ENCODE data around the gene ACP2. TPM values are rescaled to one million over a fixed set of nuclear protein-coding genes. Genes with fewer than 3 reads are reported as not detected.

Gene ACP2
- total RNA-seq, 2 experiments from 2014 or later = 16.8 to 17.2 TPM

DNA sequence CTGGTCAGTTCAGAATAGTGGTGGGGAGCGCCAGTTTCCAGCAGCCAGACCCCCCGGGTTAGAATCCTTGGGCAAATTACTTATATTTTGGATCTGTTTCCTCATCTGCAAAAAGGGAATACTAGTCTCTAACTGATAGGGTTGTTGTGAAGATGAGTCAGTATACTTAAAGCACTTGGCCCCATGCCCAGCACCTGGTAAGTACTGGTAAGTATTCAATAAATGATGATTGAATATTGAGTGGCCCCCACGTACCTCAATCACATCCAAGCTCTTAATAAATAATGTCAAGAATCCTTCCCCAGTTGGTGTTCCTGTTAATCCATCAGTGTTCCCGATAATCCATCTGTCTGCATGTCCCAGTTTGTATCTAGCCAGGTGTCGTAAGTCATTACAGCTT, 12.1 kb downstream of the ACP2 start:
- Histone ChIP-seq H3K36me3 (ENCODE audit: insufficient read depth, low read length) (peaks cover 36% of the 10 kb centered on the region), H3K9me3 (ENCODE audit: control insufficient read depth in 1 of 2, insufficient read depth in 1 of 2, low read length in 2 of 2) (no peaks in the 10 kb centered on the region), H3K4me3 (ENCODE audit: low read length) (no peak overlapping the region), H3K4me1 (ENCODE audit: insufficient read depth, low read length) (peaks cover 24% of the 10 kb centered on the region), H3K27me3 (ENCODE audit: control insufficient read depth in 1 of 2, insufficient read depth in 2 of 2, low read length in 2 of 2) (no peaks in the 10 kb centered on the region), H3K27ac (ENCODE audit: low read depth in 1 of 2, low read length in 2 of 2) (no peak overlapping the region)
- CTCF ChIA-PET = interaction anchor here (0.9 to 2.2 kb wide), 2 partner anchors 12 to 32 kb away, joined by 3 to 14 read pairs; partner anchors contain the start of gene ACP2
- POLR2A ChIA-PET = interaction anchor here (0.6 to 6.0 kb wide), 3 partner anchors 12 to 23 kb away, joined by 3 to 51 read pairs (median 4); partner anchors contain the start of genes ACP2 and DDB2
- Mint-ChIP-seq H3K27me3 (no peaks in the 10 kb centered on the region), H3K36me3 (ENCODE audit: low read depth) (peaks cover 55% of the 10 kb centered on the region), H3K4me1 (ENCODE audit: low read depth) (peaks cover 25% of the 10 kb centered on the region), H3K9me3 (no peaks in the 10 kb centered on the region), H3K4me3 (no peak overlapping the region), H3K27ac (peak overlapping the region; percentile 69)
- intact Hi-C loops (cut with DNase I, micrococcal nuclease) = no loop called here
- DNase-seq (no peak), ATAC-seq (ENCODE audit: poor library complexity) (no peak)
- TF ChIP-seq, protein P1, sequence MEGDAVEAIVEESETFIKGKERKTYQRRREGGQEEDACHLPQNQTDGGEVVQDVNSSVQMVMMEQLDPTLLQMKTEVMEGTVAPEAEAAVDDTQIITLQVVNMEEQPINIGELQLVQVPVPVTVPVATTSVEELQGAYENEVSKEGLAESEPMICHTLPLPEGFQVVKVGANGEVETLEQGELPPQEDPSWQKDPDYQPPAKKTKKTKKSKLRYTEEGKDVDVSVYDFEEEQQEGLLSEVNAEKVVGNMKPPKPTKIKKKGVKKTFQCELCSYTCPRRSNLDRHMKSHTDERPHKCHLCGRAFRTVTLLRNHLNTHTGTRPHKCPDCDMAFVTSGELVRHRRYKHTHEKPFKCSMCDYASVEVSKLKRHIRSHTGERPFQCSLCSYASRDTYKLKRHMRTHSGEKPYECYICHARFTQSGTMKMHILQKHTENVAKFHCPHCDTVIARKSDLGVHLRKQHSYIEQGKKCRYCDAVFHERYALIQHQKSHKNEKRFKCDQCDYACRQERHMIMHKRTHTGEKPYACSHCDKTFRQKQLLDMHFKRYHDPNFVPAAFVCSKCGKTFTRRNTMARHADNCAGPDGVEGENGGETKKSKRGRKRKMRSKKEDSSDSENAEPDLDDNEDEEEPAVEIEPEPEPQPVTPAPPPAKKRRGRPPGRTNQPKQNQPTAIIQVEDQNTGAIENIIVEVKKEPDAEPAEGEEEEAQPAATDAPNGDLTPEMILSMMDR (IDR thresholded peaks at IDR 0.05) = no peak

DNA sequence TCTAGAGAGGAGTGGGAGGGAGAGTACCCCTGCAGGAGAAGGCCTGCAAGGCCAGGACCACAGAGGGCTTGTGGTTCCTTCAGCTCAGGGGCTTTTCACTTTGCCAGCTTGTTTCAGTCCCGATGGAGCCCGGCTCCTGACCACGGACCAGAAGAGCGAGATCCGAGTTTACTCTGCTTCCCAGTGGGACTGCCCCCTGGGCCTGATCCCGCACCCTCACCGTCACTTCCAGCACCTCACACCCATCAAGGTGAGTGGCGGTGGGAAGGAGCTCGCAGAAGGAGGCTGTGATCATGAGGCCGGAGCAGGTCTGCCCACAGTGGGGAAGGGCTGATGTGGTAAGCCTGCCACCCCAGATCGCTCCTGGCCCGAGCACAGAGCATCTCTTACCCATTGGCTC, 13.5 kb downstream of the ACP2 start:
- H3K36me3 ChIP-seq (ENCODE audit: insufficient read depth, low read length) = peaks cover 31% of the 10 kb centered on the region
- no peaks in the 10 kb centered on the region for H3K27me3 Mint-ChIP-seq
- H3K27ac Mint-ChIP-seq = peak overlapping the region; percentile 94
- ATAC-seq (ENCODE audit: poor library complexity) (no peak), DNase-seq (no peak)
- TF ChIP-seq, protein P1 (IDR thresholded peaks at IDR 0.05) = no peak
- peaks cover 24% of the 10 kb centered on the region for H3K4me1 ChIP-seq (ENCODE audit: insufficient read depth, low read length)
- ChIA-PET POLR2A (interaction anchor here (0.5 to 6.0 kb wide), 6 partner anchors 13 to 272 kb away, joined by 3 to 51 read pairs (median 13); partner anchors contain the start of genes ACP2, DDB2 and MADD), CTCF (interaction anchor here (0.6 to 2.9 kb wide), 5 partner anchors 13 to 57 kb away, joined by 4 to 14 read pairs (median 8); partner anchors contain the start of genes ACP2, ARFGAP2 and DDB2)
- peak overlapping the region; percentile 80 for H3K4me3 Mint-ChIP-seq
- H3K27ac ChIP-seq (ENCODE audit: low read depth in 1 of 2, low read length in 2 of 2) = peak overlapping the region; percentile 65 to 74
- no peaks in the 10 kb centered on the region for H3K27me3 ChIP-seq (ENCODE audit: control insufficient read depth in 1 of 2, insufficient read depth in 2 of 2, low read length in 2 of 2)
- peaks cover 29% of the 10 kb centered on the region for H3K4me1 Mint-ChIP-seq (ENCODE audit: low read depth)
- H3K4me3 ChIP-seq (ENCODE audit: low read length) = peak overlapping the region; percentile 10
- intact Hi-C loops (cut with DNase I, micrococcal nuclease) = loop anchor here in 1 of 2 experiments (2.0 kb wide), 1 partner anchor 18 kb away; no protein-coding TSS in a partner anchor
- no peaks in the 10 kb centered on the region for H3K9me3 ChIP-seq (ENCODE audit: control insufficient read depth in 1 of 2, insufficient read depth in 1 of 2, low read length in 2 of 2)
- no peaks in the 10 kb centered on the region for H3K9me3 Mint-ChIP-seq
- peaks cover 51% of the 10 kb centered on the region for H3K36me3 Mint-ChIP-seq (ENCODE audit: low read depth)

DNA sequence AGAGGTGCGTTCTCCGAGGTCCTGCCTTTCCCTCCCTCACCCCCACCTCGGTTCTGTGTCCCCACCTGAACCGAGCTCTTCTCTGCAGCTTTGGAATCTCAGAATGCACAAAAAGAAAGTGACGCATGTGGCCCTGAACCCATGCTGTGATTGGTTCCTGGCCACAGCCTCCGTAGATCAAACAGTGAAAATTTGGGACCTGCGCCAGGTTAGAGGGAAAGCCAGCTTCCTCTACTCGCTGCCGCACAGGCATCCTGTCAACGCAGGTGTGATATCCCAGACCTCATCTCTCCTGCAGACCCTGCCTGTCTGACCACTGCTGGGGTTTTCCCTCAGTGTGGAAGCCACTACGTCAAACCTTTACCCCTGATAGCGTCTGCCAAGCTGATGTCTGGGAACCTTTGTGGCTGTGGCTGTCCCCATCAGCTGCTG, 13.9 kb downstream of the ACP2 start:
- peaks cover 31% of the 10 kb centered on the region for H3K36me3 ChIP-seq (ENCODE audit: insufficient read depth, low read length)
- intact Hi-C loops (cut with DNase I, micrococcal nuclease) = loop anchor here (1.0 to 5.0 kb wide), 4 partner anchors 18 to 38 kb away; partner anchors contain the start of gene MADD (in 1 of the 2)
- H3K27ac ChIP-seq (ENCODE audit: low read depth in 1 of 2, low read length in 2 of 2) = peak overlapping the region; percentile 65 to 74
- H3K4me1 ChIP-seq (ENCODE audit: insufficient read depth, low read length) = peaks cover 24% of the 10 kb centered on the region
- Mint-ChIP-seq H3K27ac (peak overlapping the region; percentile 94), H3K4me1 (ENCODE audit: low read depth) (peaks cover 29% of the 10 kb centered on the region), H3K9me3 (no peaks in the 10 kb centered on the region), H3K27me3 (no peaks in the 10 kb centered on the region), H3K4me3 (peak overlapping the region; percentile 80), H3K36me3 (ENCODE audit: low read depth) (peaks cover 46% of the 10 kb centered on the region)
- ChIA-PET POLR2A (interaction anchor here (0.5 to 6.0 kb wide), 9 partner anchors 14 to 273 kb away, joined by 3 to 51 read pairs (median 4); partner anchors contain the start of genes ACP2, ARFGAP2, DDB2 and MADD), CTCF (interaction anchor here (0.6 to 2.9 kb wide), 7 partner anchors 14 to 62 kb away, joined by 3 to 14 read pairs (median 7); partner anchors contain the start of genes ACP2, ARFGAP2, DDB2 and MADD)
- no peaks in the 10 kb centered on the region for H3K9me3 ChIP-seq (ENCODE audit: control insufficient read depth in 1 of 2, insufficient read depth in 1 of 2, low read length in 2 of 2)
- no peaks in the 10 kb centered on the region for H3K27me3 ChIP-seq (ENCODE audit: control insufficient read depth in 1 of 2, insufficient read depth in 2 of 2, low read length in 2 of 2)
- DNase-seq (peak; percentile 25 to 95 (median 64)), ATAC-seq (ENCODE audit: poor library complexity) (peak; percentile 91)
- TF ChIP-seq, protein P1 (IDR thresholded peaks at IDR 0.05) = no peak
- H3K4me3 ChIP-seq (ENCODE audit: low read length) = peak overlapping the region; percentile 10
